HEK293 (cell line): ENCODE results near the gene CACNG4.

Source experiments
- CTCF ChIA-PET: fragments of 350-600 bp; formaldehyde crosslinking; extraction: SDS; loops from one replicate; lab custom pipeline; 2021; ENCODE audit warnings: antibody characterized with exemption; lab: Yijun Ruan, JAX
- POLR2A ChIA-PET: fragments of 300-600 bp; formaldehyde crosslinking; extraction: SDS; loops from one replicate; lab custom pipeline; 2020; ENCODE audit warnings: antibody characterized with exemption, inconsistent platforms; lab: Yijun Ruan, JAX
- H3K27ac ChIP-seq: fragments of 200-500 bp; sonication (Bioruptor generic); 2 replicates; pipeline ENCODE4 v1.5.1; 2014; ENCODE audit warnings: low read depth, low read length, control low read depth, inconsistent platforms; ENCODE audit errors: extremely low read depth
- H3K36me3 ChIP-seq, 2 experiments: fragments of 200-500 bp in 1 of 2; sonication (Bioruptor generic) in 1 of 2; 1 replicate in 1 of 2; 2 replicates in 1 of 2; pipeline ENCODE4 v1.5.1; 2014 to 2017; ENCODE audit warnings: inconsistent platforms in 2 of 2, low read length in 2 of 2; ENCODE audit not compliant: control insufficient read depth in 2 of 2, insufficient read depth in 1 of 2
- H3K4me1 ChIP-seq: fragments of 200-500 bp; sonication (Bioruptor generic); 2 replicates; pipeline ENCODE4 v1.5.1; 2014; ENCODE audit warnings: mild to moderate bottlenecking, low read length, inconsistent platforms; ENCODE audit not compliant: control insufficient read depth, insufficient read depth
- H3K4me3 ChIP-seq: 2 replicates; pipeline ENCODE4 v1.5.1; 2011; ENCODE audit warnings: low read depth, mild to moderate bottlenecking, control low read depth, low read length, moderate library complexity
- H3K9me3 ChIP-seq: fragments of 200-500 bp; sonication (Bioruptor generic); 2 replicates; pipeline ENCODE4 v1.5.1; 2014; ENCODE audit warnings: low read depth, low read length, inconsistent platforms; ENCODE audit not compliant: control insufficient read depth, insufficient read depth
- AEBP2 ChIP-seq: fragments of 450-650 bp; formaldehyde crosslinking; IDR thresholded peaks from 2 replicates; pipeline ENCODE4 v1.5.1; 2016; ENCODE audit warnings: missing biosample characterization, missing genetic modification characterization, borderline replicate concordance
- ATF2 ChIP-seq: fragments of 450-650 bp; formaldehyde crosslinking; IDR thresholded peaks from 2 replicates; pipeline ENCODE4 v1.5.1; 2016; ENCODE audit warnings: missing biosample characterization, missing genetic modification characterization, low read depth
- GLI4 ChIP-seq: fragments of 450-650 bp; formaldehyde crosslinking; IDR thresholded peaks from 2 replicates; pipeline ENCODE4 v1.5.1; 2016; ENCODE audit warnings: missing biosample characterization, missing genetic modification characterization
- INSM2 ChIP-seq: fragments of 450-650 bp; formaldehyde crosslinking; IDR thresholded peaks from 2 replicates; pipeline ENCODE4 v1.5.1; 2016; ENCODE audit warnings: missing biosample characterization, missing genetic modification characterization
- RBAK ChIP-seq: fragments of 450-650 bp; formaldehyde crosslinking; IDR thresholded peaks from 2 replicates; pipeline ENCODE4 v1.5.1; 2016; ENCODE audit warnings: missing biosample characterization, missing genetic modification characterization
- REST ChIP-seq: fragments of 450-650 bp; formaldehyde crosslinking; IDR thresholded peaks from 2 replicates; pipeline ENCODE4 v1.5.1; 2016; ENCODE audit warnings: missing biosample characterization, missing genetic modification characterization
- SCRT1 ChIP-seq: fragments of 450-650 bp; formaldehyde crosslinking; IDR thresholded peaks from 2 replicates; pipeline ENCODE4 v1.5.1; 2016; ENCODE audit warnings: missing biosample characterization, missing genetic modification characterization, borderline replicate concordance
- TRIM28 ChIP-seq: IDR thresholded peaks from 2 replicates; pipeline ENCODE4 v1.6.1; 2011; ENCODE audit warnings: low read length, control low read depth, borderline replicate concordance
- YY2 ChIP-seq: fragments of 450-650 bp; formaldehyde crosslinking; IDR thresholded peaks from 2 replicates; pipeline ENCODE4 v1.5.1; 2016; ENCODE audit warnings: missing biosample characterization, missing genetic modification characterization
- ZNF132 ChIP-seq: fragments of 450-650 bp; formaldehyde crosslinking; IDR thresholded peaks from 2 replicates; pipeline ENCODE4 v1.5.1; 2017; ENCODE audit warnings: missing biosample characterization, missing genetic modification characterization, borderline replicate concordance
- ZNF140 ChIP-seq: fragments of 450-650 bp; formaldehyde crosslinking; IDR thresholded peaks from 2 replicates; pipeline ENCODE4 v1.5.1; 2016; ENCODE audit warnings: missing biosample characterization, missing genetic modification characterization
- ZNF501 ChIP-seq: fragments of 450-650 bp; formaldehyde crosslinking; IDR thresholded peaks from 2 replicates; pipeline ENCODE4 v1.5.1; 2016; ENCODE audit warnings: missing biosample characterization, missing genetic modification characterization
- ZNF529 ChIP-seq: fragments of 450-650 bp; formaldehyde crosslinking; IDR thresholded peaks from 2 replicates; pipeline ENCODE4 v1.5.1; 2017; ENCODE audit warnings: missing genetic modification characterization, missing biosample characterization; ENCODE audit not compliant: insufficient replicate concordance
- ZNF580 ChIP-seq: fragments of 450-650 bp; formaldehyde crosslinking; IDR thresholded peaks from 2 replicates; pipeline ENCODE4 v1.5.1; 2016; ENCODE audit warnings: missing biosample characterization, missing genetic modification characterization
- ZNF768 ChIP-seq: fragments of 450-650 bp; formaldehyde crosslinking; IDR thresholded peaks from 2 replicates; pipeline ENCODE4 v1.5.1; 2018; ENCODE audit warnings: missing biosample characterization, mild to moderate bottlenecking, missing genetic modification characterization
- ZNF777 ChIP-seq: fragments of 450-650 bp; formaldehyde crosslinking; IDR thresholded peaks from 2 replicates; pipeline ENCODE4 v1.5.1; 2017; ENCODE audit warnings: missing biosample characterization, missing genetic modification characterization, borderline replicate concordance
- ZNF792 ChIP-seq: fragments of 450-650 bp; formaldehyde crosslinking; IDR thresholded peaks from 2 replicates; pipeline ENCODE4 v1.5.1; 2016; ENCODE audit warnings: missing biosample characterization, missing genetic modification characterization
- ZNF843 ChIP-seq: fragments of 450-650 bp; formaldehyde crosslinking; IDR thresholded peaks from 2 replicates; pipeline ENCODE4 v1.5.1; 2016; ENCODE audit warnings: missing biosample characterization, missing genetic modification characterization
- ZSCAN23 ChIP-seq: fragments of 450-650 bp; formaldehyde crosslinking; IDR thresholded peaks from 2 replicates; pipeline ENCODE4 v1.5.1; 2016; ENCODE audit warnings: missing biosample characterization, missing genetic modification characterization

The CACNG4 gene

GRCh38 chr17:67076290-67076689 is 111.8 kb downstream of the CACNG4 start:
- ChIA-PET CTCF (interaction anchor here (0.6 kb wide), 2 partner anchors 8 to 55 kb away, joined by 3 to 4 read pairs; no protein-coding TSS in a partner anchor), POLR2A (no interaction called here)
- Histone ChIP-seq H3K9me3 (no peaks in the 10 kb centered on the region), H3K4me1 (no peaks in the 10 kb centered on the region), H3K36me3 (peaks cover 5 to 39% of the 10 kb centered on the region in 2 experiments; a peak in 2 of 3 replicates), H3K27ac (no peak overlapping the region), H3K4me3 (no peak overlapping the region)
- TF ChIP-seq RBAK (tag by site-specific recombination) (no peak), INSM2 (tag by site-specific recombination) (no peak), YY2 (tag by site-specific recombination) (no peak), TRIM28 (no peak), ZNF768 (no peak), ZNF501 (tag by site-specific recombination) (no peak), ZNF580 (tag by site-specific recombination) (no peak), ZNF843 (no peak), AEBP2 (no peak), ZNF792 (tag by site-specific recombination) (no peak), SCRT1 (no peak), ZNF140 (tag by site-specific recombination) (no peak), GLI4 (no peak), ZNF132 (tag by site-specific recombination) (no peak), ZSCAN23 (no peak), ZNF529 (tag by site-specific recombination) (no peak), ATF2 (tag by site-specific recombination) (no peak), ZNF777 (tag by site-specific recombination) (no peak), REST (tag by site-specific recombination) (no peak)
